HCT116 (cell line): ENCODE results near the gene TNKS1BP1.

Experiments
- EZH2 ChIP-seq: fragments of 200-600 bp; sonication (generic); IDR thresholded peaks from 2 replicates; pipeline ENCODE4 v1.6.1; 2017; ENCODE audit warnings: antibody characterized with exemption, mixed run types
- EZH2phosphoT487 ChIP-seq: fragments of 200-600 bp; IDR thresholded peaks from 2 replicates; pipeline ENCODE4 v1.6.1; 2018; ENCODE audit warnings: antibody characterized with exemption, borderline replicate concordance
- POLR2A ChIP-seq: IDR thresholded peaks from 2 replicates; pipeline ENCODE4 v1.7.0; 2011; ENCODE audit warnings: borderline replicate concordance; ENCODE audit not compliant: insufficient read depth, insufficient read length; ENCODE audit errors: extremely low read depth
- POLR2AphosphoS5 ChIP-seq: IDR thresholded peaks from 2 replicates; pipeline ENCODE4 v1.6.1; 2011; ENCODE audit warnings: mild to moderate bottlenecking, low read depth, low read length, moderate library complexity
- SRF ChIP-seq: IDR thresholded peaks from 2 replicates; pipeline ENCODE4 v1.6.1; 2012; ENCODE audit warnings: low read depth
- TCF7L2 ChIP-seq: IDR thresholded peaks from 2 replicates; pipeline ENCODE4 v1.7.0; 2011; ENCODE audit warnings: borderline replicate concordance, inconsistent platforms; ENCODE audit not compliant: insufficient read depth, insufficient read length; ENCODE audit errors: extremely low read depth
- TF ChIP-seq, protein P1 (sequence below), 3 experiments: fragments of 200-600 bp in 1 of 3; sonication (generic) in 1 of 3; IDR thresholded peaks in 2 of 3; conservative IDR thresholded peaks in 1 of 3; 2 replicates each; pipeline ENCODE4 v1.5.1; 2012 to 2017; ENCODE audit warnings: low read depth in 2 of 3, low read length in 2 of 3, antibody characterized with exemption in 1 of 3, borderline replicate concordance in 1 of 3, control low read depth in 1 of 3, mild to moderate bottlenecking in 1 of 3, mixed read lengths in 1 of 3, mixed run types in 1 of 3, moderate library complexity in 1 of 3; ENCODE audit not compliant: insufficient read depth in 1 of 3
- TF ChIP-seq, protein P2 (sequence below): IDR thresholded peaks from 2 replicates; pipeline ENCODE4 v1.6.1; 2012

DNA sequence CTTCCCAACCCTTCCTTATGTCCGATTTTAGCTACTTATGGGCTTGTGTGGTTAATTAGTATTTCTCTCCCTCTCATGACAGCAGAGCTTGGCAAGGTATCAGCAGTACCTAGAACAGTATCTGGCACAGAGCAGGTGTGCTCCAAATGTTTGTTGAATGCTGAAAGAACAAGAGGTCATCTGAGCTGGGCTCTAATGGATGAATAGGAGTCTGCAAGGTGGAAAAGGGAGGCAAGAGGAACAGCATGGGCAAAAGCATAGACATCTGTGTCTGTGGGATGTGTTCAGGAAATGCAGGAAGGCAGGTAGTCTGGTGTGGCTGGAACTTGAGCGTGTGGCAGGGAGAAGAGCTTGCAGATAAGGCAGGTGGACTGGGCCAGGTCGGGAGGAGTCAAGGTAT, 37.2 kb upstream of the TNKS1BP1 start:
- TF ChIP-seq TCF7L2 (no peak), EZH2 (no peak), SRF (no peak), EZH2phosphoT487 (no peak), POLR2A (no peak), POLR2AphosphoS5 (no peak)
- TF ChIP-seq, protein P1, sequence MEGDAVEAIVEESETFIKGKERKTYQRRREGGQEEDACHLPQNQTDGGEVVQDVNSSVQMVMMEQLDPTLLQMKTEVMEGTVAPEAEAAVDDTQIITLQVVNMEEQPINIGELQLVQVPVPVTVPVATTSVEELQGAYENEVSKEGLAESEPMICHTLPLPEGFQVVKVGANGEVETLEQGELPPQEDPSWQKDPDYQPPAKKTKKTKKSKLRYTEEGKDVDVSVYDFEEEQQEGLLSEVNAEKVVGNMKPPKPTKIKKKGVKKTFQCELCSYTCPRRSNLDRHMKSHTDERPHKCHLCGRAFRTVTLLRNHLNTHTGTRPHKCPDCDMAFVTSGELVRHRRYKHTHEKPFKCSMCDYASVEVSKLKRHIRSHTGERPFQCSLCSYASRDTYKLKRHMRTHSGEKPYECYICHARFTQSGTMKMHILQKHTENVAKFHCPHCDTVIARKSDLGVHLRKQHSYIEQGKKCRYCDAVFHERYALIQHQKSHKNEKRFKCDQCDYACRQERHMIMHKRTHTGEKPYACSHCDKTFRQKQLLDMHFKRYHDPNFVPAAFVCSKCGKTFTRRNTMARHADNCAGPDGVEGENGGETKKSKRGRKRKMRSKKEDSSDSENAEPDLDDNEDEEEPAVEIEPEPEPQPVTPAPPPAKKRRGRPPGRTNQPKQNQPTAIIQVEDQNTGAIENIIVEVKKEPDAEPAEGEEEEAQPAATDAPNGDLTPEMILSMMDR (IDR thresholded peaks at IDR 0.05 in 2 of 3, conservative IDR thresholded peaks at IDR 0.05 in 1 of 3; ENCODE audit: borderline replicate concordance in 1 of 3, insufficient read depth in 1 of 3, low read depth in 2 of 3, low read length in 2 of 3) = no peak
- TF ChIP-seq, protein P2, sequence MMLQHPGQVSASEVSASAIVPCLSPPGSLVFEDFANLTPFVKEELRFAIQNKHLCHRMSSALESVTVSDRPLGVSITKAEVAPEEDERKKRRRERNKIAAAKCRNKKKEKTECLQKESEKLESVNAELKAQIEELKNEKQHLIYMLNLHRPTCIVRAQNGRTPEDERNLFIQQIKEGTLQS = no peak
